ENCODE results near the gene SNN. TPM values are rescaled to one million over a fixed set of nuclear protein-coding genes. Genes with fewer than 3 reads are reported as not detected.

SNN gene
- total and polyA plus RNA-seq, 2 of the 8 experiments (the other 6 are each of a cell fraction or from before 2014, with no cell fraction given), result 37.4 to 66.9 TPM

- TF ChIP-seq EZH2 (IDR thresholded peaks at IDR 0.05; ENCODE audit: low read depth, low read length, severe bottlenecking) (no peak), TCF12 (IDR thresholded peaks at IDR 0.05; ENCODE audit: low read depth, low read length) (peak; percentile 93), SRF (IDR thresholded peaks at IDR 0.05; ENCODE audit: low read depth, low read length) (no peak), BACH1 (IDR thresholded peaks at IDR 0.05; ENCODE audit: low read length) (no peak), ATF2 (IDR thresholded peaks at IDR 0.05; ENCODE audit: low read length) (no peak), TBP (IDR thresholded peaks at IDR 0.05; ENCODE audit: low read depth, low read length) (peak; percentile 92)
Measured at GRCh38 chr16:11636172-11636721, 32.0 kb upstream of the SNN start (continued).
